DND-41 (cell line): ENCODE results near the gene MYLK.

Source experiments
- EZH2 ChIP-seq: IDR thresholded peaks from 3 replicates; pipeline ENCODE4 v1.6.1; 2012; ENCODE audit warnings: borderline replicate concordance, low read depth, mild to moderate bottlenecking, moderate library complexity, low read length, inconsistent platforms; ENCODE audit not compliant: severe bottlenecking
- TF ChIP-seq, protein P1 (sequence below): IDR thresholded peaks from 2 replicates; pipeline ENCODE4 v1.5.1; 2012; ENCODE audit warnings: borderline replicate concordance, low read length, moderate library complexity, mild to moderate bottlenecking; ENCODE audit not compliant: poor library complexity, severe bottlenecking; ENCODE audit errors: extremely low read depth

DNA sequence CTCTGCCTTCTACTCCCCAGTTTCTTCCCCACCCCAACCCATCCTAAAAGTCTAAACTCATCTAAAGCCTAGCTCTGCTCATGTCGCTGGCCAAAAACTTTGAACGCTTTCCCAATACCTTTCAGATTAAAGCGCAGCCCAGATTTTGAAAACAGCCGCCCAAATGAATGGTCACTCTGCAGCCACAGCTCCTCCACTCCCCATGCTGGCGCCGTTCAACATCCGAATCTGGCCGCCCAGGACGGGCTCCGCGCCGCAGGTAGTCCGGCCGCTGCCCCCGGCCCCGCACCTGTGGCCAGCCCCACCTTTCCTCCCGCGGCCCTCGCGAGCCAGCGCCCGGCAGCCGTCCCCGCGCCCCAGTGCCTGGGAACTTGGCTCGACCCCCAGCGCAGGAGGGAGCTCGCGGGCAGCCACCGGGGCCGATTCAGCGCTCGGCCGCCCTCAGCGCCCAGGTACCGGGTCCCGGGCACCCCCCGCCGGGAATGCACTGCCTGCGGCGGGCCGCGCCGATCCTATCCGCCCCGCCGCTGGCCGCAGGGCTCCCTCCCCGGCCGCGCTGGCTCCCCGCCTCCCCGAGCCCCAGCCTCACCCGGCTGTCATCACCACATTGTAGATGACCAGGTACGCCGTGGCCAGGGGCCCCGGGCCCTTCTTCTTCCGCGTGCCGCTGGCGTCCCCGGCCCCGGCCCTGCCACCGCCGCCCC, 299.7 kb downstream of the MYLK start:
- no peak for TF ChIP-seq EZH2
- TF ChIP-seq, protein P1, sequence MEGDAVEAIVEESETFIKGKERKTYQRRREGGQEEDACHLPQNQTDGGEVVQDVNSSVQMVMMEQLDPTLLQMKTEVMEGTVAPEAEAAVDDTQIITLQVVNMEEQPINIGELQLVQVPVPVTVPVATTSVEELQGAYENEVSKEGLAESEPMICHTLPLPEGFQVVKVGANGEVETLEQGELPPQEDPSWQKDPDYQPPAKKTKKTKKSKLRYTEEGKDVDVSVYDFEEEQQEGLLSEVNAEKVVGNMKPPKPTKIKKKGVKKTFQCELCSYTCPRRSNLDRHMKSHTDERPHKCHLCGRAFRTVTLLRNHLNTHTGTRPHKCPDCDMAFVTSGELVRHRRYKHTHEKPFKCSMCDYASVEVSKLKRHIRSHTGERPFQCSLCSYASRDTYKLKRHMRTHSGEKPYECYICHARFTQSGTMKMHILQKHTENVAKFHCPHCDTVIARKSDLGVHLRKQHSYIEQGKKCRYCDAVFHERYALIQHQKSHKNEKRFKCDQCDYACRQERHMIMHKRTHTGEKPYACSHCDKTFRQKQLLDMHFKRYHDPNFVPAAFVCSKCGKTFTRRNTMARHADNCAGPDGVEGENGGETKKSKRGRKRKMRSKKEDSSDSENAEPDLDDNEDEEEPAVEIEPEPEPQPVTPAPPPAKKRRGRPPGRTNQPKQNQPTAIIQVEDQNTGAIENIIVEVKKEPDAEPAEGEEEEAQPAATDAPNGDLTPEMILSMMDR = no peak
